ENCODE results near the gene CAMTA1. TPM values are rescaled to one million over a fixed set of nuclear protein-coding genes. Genes with fewer than 3 reads are reported as not detected.

Gene CAMTA1
- total and polyA plus RNA-seq, 2 experiments from 2014 or later = 89.0 to 145 TPM

DNA sequence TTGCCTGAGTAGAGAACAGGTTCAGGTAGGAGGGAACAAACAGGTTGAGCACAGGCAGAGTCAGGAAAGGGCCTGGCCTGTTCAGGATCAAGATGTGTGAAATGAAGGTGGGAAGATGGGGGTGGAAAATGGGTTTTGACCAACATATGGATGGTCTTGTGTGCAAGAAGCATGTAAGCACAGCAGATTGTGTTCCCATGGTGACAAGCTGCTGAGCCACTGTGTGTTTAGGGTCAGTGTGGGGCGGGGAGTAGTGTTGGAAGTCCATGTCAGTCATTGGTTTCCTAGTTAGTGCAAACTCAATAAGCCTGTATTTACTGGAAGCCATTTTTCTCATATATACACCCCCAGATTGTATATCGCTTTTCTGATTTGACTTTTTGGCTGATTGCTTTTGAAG is 111.9 kb downstream of the CAMTA1 start:
- Histone ChIP-seq H3K4me1 (ENCODE audit: insufficient read depth) (no peaks in the 10 kb centered on the region), H3K4me2 (no peak overlapping the region), H3K79me2 (no peaks in the 10 kb centered on the region), H3K36me3 (replicated peaks; ENCODE audit: insufficient read depth, low read depth) (no peaks in the 10 kb centered on the region), H3K27me3 (no peaks in the 10 kb centered on the region), H3K9me3 (ENCODE audit: low read depth) (no peaks in the 10 kb centered on the region), H2AFZ (no peak overlapping the region), H3K27ac (no peak overlapping the region), H3K4me3 (no peak overlapping the region), H3K9me2 (replicated peaks; ENCODE audit: insufficient read depth) (no peaks in the 10 kb centered on the region), H4K20me1 (ENCODE audit: insufficient read depth, poor library complexity, severe bottlenecking) (no peaks in the 10 kb centered on the region)
- 94% methylated on average over 2 of the region's 2 CpGs for WGBS (ENCODE audit: low lambda C conversion rate, missing lambda C conversion rate)
- TF ChIP-seq EZH2 (IDR thresholded peaks at IDR 0.05; ENCODE audit: borderline replicate concordance) (no peak), EZH2phosphoT487 (IDR thresholded peaks at IDR 0.05; ENCODE audit: low read depth, severe bottlenecking, unreplicated experiment) (no peak)
- TF ChIP-seq, protein P1, sequence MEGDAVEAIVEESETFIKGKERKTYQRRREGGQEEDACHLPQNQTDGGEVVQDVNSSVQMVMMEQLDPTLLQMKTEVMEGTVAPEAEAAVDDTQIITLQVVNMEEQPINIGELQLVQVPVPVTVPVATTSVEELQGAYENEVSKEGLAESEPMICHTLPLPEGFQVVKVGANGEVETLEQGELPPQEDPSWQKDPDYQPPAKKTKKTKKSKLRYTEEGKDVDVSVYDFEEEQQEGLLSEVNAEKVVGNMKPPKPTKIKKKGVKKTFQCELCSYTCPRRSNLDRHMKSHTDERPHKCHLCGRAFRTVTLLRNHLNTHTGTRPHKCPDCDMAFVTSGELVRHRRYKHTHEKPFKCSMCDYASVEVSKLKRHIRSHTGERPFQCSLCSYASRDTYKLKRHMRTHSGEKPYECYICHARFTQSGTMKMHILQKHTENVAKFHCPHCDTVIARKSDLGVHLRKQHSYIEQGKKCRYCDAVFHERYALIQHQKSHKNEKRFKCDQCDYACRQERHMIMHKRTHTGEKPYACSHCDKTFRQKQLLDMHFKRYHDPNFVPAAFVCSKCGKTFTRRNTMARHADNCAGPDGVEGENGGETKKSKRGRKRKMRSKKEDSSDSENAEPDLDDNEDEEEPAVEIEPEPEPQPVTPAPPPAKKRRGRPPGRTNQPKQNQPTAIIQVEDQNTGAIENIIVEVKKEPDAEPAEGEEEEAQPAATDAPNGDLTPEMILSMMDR (IDR thresholded peaks at IDR 0.05; ENCODE audit: poor library complexity) = no peak
- DNase-seq (ENCODE audit: low spot score) = no peak

DNA sequence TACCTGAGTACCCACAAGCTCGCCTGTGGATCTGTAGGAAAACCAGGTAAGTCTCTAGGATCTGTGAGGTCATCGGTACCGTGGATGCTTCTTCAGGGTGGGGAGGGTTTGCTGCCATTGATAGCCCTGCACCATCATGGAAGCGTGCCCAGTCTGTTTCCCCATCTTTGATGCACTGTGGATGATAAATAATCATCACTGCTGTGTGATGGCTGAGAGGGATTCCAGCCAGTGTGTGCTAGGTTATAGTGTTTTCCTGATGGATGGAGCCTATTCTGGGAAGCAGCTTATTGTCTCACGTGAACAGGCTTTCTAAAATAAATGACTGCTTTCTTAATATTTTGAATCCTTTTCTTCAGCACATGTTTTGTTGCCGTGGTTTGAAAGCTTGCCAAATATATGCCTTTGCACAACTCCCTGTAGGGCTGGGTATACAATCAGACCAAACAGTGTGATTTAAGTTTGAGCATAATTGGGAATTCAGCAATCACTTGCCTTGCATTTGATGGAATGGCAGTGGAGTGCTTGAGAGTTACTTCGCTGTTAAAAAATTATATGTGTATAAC is 113.8 kb downstream of the CAMTA1 start:
- DNase-seq (ENCODE audit: low spot score) = no peak
- Histone ChIP-seq H3K4me3 (no peak overlapping the region), H3K79me2 (no peaks in the 10 kb centered on the region), H3K9me3 (ENCODE audit: low read depth) (no peaks in the 10 kb centered on the region), H3K27ac (no peak overlapping the region), H3K27me3 (no peaks in the 10 kb centered on the region), H3K36me3 (replicated peaks; ENCODE audit: insufficient read depth, low read depth) (no peaks in the 10 kb centered on the region), H4K20me1 (ENCODE audit: insufficient read depth, poor library complexity, severe bottlenecking) (no peaks in the 10 kb centered on the region), H3K4me2 (no peak overlapping the region), H3K4me1 (ENCODE audit: insufficient read depth) (no peaks in the 10 kb centered on the region), H2AFZ (no peak overlapping the region), H3K9me2 (replicated peaks; ENCODE audit: insufficient read depth) (no peaks in the 10 kb centered on the region)
- TF ChIP-seq EZH2 (IDR thresholded peaks at IDR 0.05; ENCODE audit: borderline replicate concordance) (no peak), EZH2phosphoT487 (IDR thresholded peaks at IDR 0.05; ENCODE audit: low read depth, severe bottlenecking, unreplicated experiment) (no peak)
- TF ChIP-seq, protein P1 (IDR thresholded peaks at IDR 0.05; ENCODE audit: poor library complexity) = no peak
- WGBS (ENCODE audit: low lambda C conversion rate, missing lambda C conversion rate) = 92% methylated on average over 7 of the region's 7 CpGs

DNA sequence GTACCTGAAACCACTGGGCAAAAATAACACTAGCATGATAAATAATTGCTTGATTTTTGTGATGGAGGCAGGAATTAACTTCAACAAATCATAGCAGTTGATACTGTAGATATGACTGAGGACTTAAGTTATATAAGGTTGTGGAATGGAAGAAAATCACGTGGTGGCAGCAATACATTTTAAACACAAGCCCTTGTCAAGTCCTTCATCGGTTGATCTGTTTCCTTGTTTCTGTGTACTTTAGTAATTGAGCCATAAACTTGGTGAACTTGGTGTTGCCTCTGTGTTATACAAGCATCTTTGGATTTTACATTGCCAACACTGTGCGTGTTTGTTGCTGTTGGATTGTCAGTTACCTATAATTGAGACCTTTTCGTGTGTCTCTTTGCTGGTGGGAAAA is 114.4 kb downstream of the CAMTA1 start:
- DNase-seq (ENCODE audit: low spot score) = no peak
- 58% methylated on average over 4 of the region's 4 CpGs for WGBS (ENCODE audit: low lambda C conversion rate, missing lambda C conversion rate)
- TF ChIP-seq, protein P1 (IDR thresholded peaks at IDR 0.05; ENCODE audit: poor library complexity) = no peak
- TF ChIP-seq EZH2 (IDR thresholded peaks at IDR 0.05; ENCODE audit: borderline replicate concordance) (no peak), EZH2phosphoT487 (IDR thresholded peaks at IDR 0.05; ENCODE audit: low read depth, severe bottlenecking, unreplicated experiment) (no peak)
- Histone ChIP-seq H3K4me1 (ENCODE audit: insufficient read depth) (no peaks in the 10 kb centered on the region), H3K36me3 (replicated peaks; ENCODE audit: insufficient read depth, low read depth) (no peaks in the 10 kb centered on the region), H2AFZ (no peak overlapping the region), H3K27me3 (no peaks in the 10 kb centered on the region), H3K4me3 (no peak overlapping the region), H4K20me1 (ENCODE audit: insufficient read depth, poor library complexity, severe bottlenecking) (no peaks in the 10 kb centered on the region), H3K27ac (no peak overlapping the region), H3K79me2 (no peaks in the 10 kb centered on the region), H3K9me3 (ENCODE audit: low read depth) (no peaks in the 10 kb centered on the region), H3K9me2 (replicated peaks; ENCODE audit: insufficient read depth) (no peaks in the 10 kb centered on the region), H3K4me2 (no peak overlapping the region)

Data from hepatocyte (in vitro differentiated cells).